Retinal pigment epithelial cell (primary cell): ENCODE data around the gene HES4.

Source experiments
- DNase-seq: peaks from one replicate; pipeline ENCODE4 v3.0.0-alpha.2; 2010; ENCODE audit warnings: low read depth
- H3K4me3 ChIP-seq: 2 replicates; pipeline ENCODE4 v1.5.1; 2011; ENCODE audit warnings: mild to moderate bottlenecking, low read length, control low read depth, moderate library complexity
- CTCF ChIP-seq: conservative IDR thresholded peaks from 2 replicates; pipeline ENCODE4 v1.5.1; 2011; ENCODE audit warnings: low read depth, low read length, control low read depth, inconsistent platforms

HES4 gene

GRCh38 chr1:963746-964525, 36.0 kb downstream of the HES4 start:
- no peak for DNase-seq
- no peak overlapping the region for H3K4me3 ChIP-seq
- no peak for TF ChIP-seq CTCF

GRCh38 chr1:963301-963651, 36.6 kb downstream of the HES4 start:
- TF ChIP-seq CTCF = no peak
- no peak overlapping the region for H3K4me3 ChIP-seq
- DNase-seq = no peak

- no peak for DNase-seq
- no peak for TF ChIP-seq CTCF
- H3K4me3 ChIP-seq = no peak overlapping the region
Observed at GRCh38 chr1:962381-963300, 37.3 kb downstream of the HES4 start.

GRCh38 chr1:961132-961669, 38.7 kb downstream of the HES4 start:
- DNase-seq = no peak
- H3K4me3 ChIP-seq = peak overlapping the region; percentile 39
- TF ChIP-seq CTCF = no peak

- DNase-seq = no peak
- TF ChIP-seq CTCF = no peak
- peak within 1 kb of the TSS; percentile 39 for H3K4me3 ChIP-seq
Observed at GRCh38 chr1:960363-961131, 39.4 kb downstream of the HES4 start, which contains the start of gene KLHL17. Gene KLHL17, plus strand, starts transcription at chr1:960584. Its CDS starts 110 bp downstream, at chr1:960694.

- H3K4me3 ChIP-seq = peak overlapping the region; percentile 39
- TF ChIP-seq CTCF = no peak
- no peak for DNase-seq
Observed at GRCh38 chr1:959731-960362, 40.0 kb downstream of the HES4 start.
